HG03457 (cell line): ENCODE data around the gene NCCRP1.

Experiments used
- ATAC-seq: cut with Tn5 transposase; IDR thresholded peaks from one replicate; pipeline ENCODE4 v1.9.1; 2021; ENCODE audit warnings: moderate number of reproducible peaks; ENCODE audit not compliant: unreplicated experiment

NCCRP1 gene

DNA sequence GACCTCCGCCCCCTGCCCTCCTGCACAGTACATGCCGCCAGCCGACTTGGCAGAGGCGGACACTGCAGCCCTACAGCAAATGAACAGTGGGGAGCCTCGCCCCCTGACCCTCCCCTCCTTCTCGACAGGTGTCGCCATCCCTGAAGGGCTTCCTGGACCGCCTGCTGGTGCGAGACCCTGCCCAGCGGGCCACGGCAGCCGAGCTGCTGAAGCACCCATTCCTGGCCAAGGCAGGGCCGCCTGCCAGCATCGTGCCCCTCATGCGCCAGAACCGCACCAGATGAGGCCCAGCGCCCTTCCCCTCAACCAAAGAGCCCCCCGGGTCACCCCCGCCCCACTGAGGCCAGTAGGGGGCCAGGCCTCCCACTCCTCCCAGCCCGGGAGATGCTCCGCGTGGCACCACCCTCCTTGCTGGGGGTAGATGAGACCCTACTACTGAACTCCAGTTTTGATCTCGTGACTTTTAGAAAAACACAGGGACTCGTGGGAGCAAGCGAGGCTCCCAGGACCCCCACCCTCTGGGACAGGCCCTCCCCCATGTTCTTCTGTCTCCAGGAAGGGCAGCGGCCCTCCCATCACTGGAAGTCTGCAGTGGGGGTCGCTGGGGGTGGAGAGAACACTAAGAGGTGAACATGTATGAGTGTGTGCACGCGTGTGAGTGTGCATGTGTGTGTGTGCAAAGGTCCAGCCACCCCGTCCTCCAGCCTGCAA is 18.3 kb upstream of the NCCRP1 start:
- no peak for ATAC-seq

GRCh38 chr19:39179754-39180153 is 17.0 kb upstream of the NCCRP1 start:
- ATAC-seq: no peak

DNA sequence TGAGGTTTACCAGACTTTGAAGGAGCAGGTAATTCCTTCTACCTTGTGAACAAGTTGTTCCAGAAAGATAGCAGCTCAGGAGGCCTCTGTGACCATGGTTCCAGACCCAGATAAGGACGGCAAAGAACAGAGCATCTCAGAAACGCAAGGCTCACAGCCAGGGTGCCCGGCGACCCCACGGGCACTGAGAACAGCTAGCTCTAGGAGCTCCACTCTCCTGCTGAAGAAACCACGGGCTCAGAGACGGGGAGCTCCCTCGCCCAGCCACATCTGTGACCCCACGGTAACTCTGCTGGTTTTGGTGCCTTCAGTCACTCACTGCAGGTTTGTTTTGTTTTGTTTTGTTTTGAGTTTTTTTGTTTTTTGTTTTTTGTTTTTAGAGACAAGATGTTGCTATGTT is 16.0 kb upstream of the NCCRP1 start:
- ATAC-seq: no peak

- ATAC-seq: no peak
These were observed 15.1 kb upstream of the NCCRP1 start for GRCh38 chr19:39181500-39182173.

DNA sequence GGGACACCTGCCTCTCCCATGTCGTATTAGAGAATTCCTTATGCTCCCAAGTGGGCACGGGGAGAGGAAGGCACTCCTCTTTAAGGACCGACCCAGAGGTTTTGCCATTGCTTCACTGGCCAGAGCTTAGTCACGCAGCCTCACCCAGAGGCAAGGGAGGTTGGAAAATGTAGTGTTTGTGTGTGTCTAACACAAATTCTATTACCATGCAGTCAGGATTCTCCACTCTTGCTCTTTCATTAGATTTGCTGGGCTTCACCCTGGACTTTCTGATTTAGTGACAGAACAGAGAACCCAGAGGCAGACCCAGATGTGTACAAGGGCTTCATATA is 14.6 kb upstream of the NCCRP1 start:
- no peak for ATAC-seq

DNA sequence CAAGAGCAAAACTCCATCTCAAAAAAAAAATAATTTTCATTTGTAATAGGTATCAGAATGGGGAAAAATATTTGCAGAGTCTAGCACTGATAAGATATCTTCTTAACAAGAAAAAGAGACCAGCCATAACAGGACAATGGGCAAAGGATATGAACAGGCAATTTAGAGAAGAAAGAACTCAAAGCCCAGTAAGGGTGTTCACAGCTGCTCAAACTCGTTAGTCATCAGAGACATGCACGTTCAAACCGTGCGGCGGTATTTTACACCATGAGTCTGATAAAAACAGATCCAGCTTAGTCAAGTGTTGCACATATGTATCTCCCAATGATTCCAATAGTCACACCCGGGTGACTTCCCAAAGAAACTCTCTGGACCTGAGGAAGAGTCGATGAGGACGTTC is 13.7 kb upstream of the NCCRP1 start:
- no peak for ATAC-seq

DNA sequence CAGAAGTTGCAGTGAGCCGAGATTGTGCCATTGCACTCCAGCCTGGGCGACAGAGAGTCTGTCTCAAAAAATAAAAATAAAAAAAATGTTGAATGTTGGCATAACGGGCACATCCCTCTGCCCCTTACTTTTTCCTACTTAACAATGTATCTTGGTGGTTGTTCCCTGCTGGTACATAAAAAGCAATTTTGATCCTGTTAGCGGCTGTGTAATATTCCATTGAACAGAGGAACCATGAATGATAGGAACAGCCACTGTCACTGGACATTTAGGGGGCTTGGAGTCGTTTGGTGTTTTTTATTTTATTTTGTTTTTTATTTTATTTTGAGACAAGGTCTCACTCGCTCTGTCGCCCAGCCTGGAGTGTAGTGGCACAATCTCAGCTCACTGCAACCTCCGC is 10.4 kb upstream of the NCCRP1 start:
- ATAC-seq: no peak

DNA sequence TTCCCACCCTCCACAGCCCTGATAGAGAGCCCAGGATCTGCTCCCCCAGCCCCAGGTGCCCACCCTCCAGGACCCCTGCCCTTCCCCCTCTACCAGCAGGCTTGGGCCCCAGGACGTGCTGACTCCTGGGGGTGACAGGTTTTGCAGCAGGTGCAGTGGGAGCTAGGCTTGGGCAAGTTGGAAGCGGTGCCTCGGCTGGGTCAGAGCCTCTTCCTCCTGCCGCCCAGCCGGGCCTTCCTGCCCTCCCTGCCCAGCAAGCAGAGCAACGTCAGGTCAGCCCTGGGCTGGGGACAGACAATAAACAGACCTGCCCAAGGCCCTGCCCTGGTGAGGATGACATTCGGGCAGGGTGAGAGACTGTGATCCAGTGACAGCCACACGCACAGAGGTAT is 9.2 kb upstream of the NCCRP1 start:
- ATAC-seq: no peak

DNA sequence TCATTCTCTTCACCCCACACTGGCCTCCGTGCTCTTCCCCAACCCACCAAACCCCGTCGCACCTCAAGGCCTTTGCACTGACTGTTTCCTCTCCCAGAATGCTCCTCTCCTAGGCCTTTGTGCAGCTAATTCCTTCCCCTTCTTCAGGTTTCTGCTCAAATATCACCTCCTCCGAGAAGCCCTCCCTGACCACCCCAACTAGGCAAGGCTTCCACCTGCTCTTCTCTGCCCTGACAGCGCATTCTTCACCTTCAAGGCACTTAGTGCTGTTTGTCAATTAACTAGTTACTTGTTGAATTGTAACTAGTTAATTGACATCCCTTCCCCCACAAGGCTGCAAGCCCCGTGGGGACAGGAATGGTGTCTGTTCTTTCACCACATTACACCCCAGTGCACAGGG is 7.8 kb upstream of the NCCRP1 start:
- no peak for ATAC-seq

DNA sequence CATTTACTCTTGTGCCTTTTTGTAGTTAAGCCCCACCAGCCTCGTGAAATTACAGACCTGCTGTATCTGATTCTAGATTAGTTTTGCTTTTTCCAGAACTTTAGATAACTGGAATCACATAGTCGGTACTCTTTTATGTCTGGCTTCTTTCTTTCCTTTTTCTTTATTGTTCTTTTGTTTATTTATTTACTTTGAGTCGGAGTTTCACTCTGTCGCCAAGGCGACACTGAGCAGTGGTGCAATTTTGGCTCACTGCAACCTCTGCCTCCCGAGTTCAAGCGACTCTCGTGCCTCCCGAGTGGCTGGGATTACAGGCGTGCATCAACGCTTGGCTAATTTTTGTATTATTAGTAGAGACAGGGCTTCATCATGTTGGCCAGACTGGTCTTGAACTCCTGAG is 6.0 kb upstream of the NCCRP1 start:
- no peak for ATAC-seq

DNA sequence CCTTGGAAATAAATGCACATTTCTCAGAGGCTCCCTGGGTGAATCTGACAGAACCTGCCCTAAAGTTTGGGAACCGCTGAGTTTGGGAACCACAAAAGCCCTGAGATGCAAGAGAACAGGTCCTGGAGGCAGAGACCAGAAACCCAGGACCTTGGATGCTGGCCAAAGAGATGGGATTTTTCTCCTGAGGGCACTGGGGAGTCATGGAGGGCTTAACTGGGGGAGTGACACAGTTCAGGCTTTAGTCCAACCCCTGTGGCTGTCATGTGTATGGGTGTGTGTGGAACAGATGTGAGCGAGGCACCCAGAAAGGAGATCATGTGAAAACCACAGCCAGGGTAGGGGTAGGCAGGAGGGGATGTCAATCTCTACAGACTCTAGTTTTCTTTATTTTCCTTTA is 3.9 kb upstream of the NCCRP1 start:
- no peak for ATAC-seq

- ATAC-seq: no peak
These were observed 3.0 kb upstream of the NCCRP1 start for GRCh38 chr19:39193803-39194202.

- ATAC-seq: no peak
These were observed 1.8 kb upstream of the NCCRP1 start for GRCh38 chr19:39194832-39195542.

DNA sequence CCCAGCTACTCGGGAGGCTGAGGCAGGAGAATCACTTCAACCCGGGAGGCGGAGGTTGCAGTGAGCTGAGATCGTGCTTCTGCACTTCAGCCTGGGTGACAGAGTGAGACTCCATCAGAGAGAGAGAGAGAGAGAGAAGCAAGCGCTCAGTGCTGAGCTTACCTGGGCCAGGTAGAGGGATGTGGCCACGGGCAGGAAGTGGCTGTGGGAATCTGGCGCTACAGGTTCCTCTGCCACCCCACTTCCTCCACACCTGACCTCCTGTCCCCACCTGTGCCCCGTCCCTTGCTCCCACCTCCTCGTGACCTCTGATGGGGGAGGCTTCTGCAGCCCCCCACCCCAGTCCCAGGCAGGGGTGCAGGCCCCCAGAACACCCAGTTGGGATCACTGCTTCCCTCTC is 1.0 kb upstream of the NCCRP1 start:
- no peak for ATAC-seq

- ATAC-seq: no peak
These were observed 444 bp upstream of the NCCRP1 start for GRCh38 chr19:39196320-39196719.

DNA sequence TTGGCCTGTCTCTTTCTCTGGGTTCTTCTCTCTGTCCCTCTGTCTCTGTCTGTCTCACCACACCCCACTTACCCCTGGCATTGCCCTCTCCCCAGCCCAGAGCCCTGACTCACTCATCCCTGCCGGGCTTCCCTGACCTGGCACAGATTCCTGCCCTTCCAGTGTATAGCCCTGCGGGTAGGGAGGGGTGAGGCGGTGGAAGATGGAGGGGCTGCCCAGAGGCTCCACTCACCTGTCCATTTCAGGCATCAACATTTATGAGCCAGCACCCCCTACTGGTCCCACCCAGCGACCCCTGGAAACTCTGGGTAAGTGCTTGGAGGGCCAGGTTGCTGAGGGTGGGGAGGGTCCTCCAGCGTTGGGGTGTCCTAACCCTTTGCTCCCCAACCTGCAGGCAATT is 1.0 kb downstream of the NCCRP1 start:
- ATAC-seq: no peak

DNA sequence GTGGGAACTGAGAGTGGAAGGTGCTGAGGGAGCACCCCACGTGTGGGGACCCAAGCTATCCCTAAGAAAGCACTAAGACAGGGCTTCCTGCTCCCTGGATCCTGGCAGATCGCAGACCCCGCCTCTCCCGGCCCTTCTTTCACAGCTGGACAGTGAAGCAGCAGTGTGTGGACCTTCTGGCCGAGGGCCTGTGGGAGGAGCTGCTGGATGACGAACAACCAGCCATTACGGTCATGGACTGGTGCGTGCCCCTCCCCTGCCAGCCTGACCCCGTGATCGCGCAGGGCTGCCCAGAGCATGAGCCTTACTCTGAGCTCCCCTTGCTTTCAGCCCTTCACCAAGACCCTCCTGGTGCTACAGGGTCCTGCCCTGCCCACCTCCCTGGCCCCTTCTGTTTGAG is 2.3 kb downstream of the NCCRP1 start:
- ATAC-seq: no peak

DNA sequence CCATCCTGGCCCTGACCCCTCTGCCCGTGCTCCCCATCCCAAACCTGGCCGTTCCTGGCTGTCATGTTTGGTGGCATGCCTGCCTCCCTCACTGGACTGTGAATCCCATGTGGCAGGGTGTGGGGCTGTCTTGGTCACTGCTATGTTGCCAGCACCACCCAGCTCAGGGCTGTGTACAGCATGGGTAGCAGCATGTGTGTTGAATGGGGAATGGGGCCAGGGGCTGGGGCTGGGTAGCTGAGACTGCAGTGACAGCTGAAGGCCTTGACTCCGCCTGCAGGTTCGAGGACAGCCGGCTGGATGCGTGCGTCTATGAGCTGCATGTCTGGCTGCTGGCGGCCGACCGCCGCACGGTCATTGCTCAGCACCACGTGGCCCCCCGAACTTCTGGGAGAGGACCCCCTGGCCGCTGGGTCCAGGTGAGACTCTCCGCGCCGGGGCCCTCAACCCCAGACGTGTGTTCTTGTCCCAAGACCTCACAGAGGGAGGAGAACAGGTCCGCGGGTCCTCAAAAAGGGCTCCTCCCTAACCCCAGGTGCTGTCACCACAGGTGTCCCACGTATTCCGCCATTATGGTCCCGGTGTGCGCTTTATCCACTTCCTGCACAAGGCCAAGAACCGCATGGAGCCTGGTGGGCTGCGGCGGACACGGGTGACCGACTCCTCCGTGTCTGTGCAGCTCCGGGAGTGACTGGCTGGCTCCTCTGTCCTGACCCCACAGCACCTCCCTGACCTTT is 3.5 kb downstream of the NCCRP1 start:
- ATAC-seq: no peak

DNA sequence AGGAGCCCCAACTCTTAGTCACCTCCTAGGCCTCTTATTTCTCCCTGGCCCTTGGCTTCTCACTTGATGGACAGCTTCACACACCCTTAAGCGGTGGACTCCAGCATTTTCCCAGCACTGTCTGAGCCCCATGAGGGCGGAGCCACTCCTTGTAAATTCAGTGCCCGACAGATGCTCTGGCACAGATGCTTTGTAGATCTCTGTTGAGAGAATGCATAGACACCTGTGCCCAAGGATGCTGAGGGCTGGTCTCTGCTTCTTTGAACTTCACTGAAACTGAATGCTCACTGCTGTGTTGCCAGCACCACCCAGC is 4.0 kb downstream of the NCCRP1 start:
- no peak for ATAC-seq

DNA sequence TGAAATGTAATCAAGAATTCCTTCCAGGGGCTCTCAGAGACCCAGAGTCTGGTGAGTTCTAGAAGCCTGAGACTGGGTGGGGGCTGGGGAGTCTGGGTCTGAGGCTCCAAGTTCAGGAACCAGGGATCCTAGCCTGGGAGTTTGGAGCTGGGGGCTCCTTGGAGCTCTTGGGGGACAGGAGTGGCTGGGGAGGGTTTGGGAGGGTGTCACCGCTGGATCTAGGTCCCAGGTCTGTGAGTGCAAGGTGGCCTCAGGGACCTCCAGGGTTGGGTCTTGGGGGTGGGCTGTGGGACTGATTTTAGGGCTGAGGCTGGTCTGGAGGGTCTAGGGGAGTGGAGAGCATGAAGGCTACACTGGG is 6.2 kb downstream of the NCCRP1 start:
- ATAC-seq: no peak

GRCh38 chr19:39203372-39204341 is 6.9 kb downstream of the NCCRP1 start, which contains the start of gene SYCN:
TSS of gene SYCN (minus strand) at chr19:39204263. CDS start at chr19:39204254, 9 bp downstream.
- ATAC-seq: no peak
